GM10266 (cell line): Measurements from ENCODE around the gene DDRGK1.

ENCODE experiments used
- DNase-seq: peaks from one replicate; pipeline ENCODE4 v3.0.0; 2012; ENCODE audit errors: extremely low spot score
- TF ChIP-seq, protein P1 (sequence below): IDR thresholded peaks from 2 replicates; pipeline ENCODE4 v1.5.1; 2012; ENCODE audit warnings: mild to moderate bottlenecking, low read depth; ENCODE audit not compliant: control insufficient read depth, insufficient read depth; ENCODE audit errors: missing control alignments

DDRGK1 gene

DNA sequence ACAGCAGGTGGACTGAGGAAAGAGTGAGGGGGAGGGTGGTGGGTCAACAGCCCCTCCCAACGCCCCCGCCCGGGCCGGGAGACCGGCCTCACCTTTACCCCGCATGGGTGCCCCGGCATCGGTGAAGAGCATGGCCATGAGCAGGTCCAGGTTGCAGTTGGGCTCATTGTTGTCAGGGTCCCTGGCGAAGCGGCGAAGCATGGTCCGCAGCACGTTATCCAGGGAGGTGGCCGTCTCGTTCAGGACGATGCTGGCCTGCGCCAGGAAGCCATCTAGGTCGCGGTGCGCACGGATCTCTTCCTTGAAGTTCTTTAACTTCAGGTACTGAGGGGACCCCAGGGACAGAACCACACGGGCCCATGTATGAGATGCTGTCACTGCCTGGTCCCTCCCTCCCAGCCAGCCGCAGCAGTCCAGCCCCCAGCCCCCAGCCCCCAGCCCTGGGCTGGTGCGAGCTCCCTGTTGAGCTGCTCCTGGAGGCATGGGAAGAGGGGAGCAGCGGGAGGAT, 29.6 kb upstream of the DDRGK1 start:
- TF ChIP-seq, protein P1, sequence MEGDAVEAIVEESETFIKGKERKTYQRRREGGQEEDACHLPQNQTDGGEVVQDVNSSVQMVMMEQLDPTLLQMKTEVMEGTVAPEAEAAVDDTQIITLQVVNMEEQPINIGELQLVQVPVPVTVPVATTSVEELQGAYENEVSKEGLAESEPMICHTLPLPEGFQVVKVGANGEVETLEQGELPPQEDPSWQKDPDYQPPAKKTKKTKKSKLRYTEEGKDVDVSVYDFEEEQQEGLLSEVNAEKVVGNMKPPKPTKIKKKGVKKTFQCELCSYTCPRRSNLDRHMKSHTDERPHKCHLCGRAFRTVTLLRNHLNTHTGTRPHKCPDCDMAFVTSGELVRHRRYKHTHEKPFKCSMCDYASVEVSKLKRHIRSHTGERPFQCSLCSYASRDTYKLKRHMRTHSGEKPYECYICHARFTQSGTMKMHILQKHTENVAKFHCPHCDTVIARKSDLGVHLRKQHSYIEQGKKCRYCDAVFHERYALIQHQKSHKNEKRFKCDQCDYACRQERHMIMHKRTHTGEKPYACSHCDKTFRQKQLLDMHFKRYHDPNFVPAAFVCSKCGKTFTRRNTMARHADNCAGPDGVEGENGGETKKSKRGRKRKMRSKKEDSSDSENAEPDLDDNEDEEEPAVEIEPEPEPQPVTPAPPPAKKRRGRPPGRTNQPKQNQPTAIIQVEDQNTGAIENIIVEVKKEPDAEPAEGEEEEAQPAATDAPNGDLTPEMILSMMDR: no peak
- no peak for DNase-seq

DNA sequence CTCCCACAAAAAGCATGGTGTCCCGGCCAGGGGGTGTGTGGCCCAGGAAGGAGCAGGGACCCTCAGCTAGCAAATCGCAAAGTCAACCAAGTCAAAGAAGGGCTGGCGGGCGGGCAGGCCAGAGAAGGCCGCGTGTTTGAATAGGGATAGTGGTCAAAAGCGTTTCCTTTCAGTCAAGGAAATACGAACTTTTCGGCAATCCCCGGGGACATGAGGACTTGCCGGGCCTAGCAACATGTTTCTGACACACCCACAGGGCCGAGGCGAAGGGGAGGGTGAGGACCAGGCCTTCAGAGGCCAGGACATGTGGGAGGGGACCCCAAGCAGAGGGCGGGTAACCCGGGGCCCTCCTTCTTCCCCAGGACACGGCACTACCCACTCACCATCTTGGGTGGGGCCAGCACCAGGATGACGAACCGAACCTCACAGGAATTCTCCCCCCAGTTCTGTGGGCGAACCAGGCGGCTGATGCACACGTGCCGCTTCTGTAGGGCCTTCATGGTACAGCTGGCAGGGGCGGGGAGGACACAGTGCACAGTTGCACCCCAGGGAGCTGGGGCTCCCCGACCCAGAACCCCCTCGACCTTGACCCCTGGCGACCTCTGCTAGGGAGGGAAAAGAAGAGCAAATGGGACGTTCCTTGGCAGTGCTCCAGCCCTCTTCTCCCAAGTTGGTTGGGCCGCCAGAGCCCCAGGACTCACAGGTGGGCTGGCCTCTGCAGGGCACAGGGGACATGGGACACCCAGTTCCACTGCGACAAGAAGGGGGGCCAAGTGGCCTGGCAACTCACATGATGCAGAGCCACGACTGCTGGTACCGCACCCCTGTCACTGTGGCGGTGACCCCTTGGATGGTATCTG, 28.9 kb upstream of the DDRGK1 start:
- TF ChIP-seq, protein P1: no peak
- DNase-seq: no peak

DNA sequence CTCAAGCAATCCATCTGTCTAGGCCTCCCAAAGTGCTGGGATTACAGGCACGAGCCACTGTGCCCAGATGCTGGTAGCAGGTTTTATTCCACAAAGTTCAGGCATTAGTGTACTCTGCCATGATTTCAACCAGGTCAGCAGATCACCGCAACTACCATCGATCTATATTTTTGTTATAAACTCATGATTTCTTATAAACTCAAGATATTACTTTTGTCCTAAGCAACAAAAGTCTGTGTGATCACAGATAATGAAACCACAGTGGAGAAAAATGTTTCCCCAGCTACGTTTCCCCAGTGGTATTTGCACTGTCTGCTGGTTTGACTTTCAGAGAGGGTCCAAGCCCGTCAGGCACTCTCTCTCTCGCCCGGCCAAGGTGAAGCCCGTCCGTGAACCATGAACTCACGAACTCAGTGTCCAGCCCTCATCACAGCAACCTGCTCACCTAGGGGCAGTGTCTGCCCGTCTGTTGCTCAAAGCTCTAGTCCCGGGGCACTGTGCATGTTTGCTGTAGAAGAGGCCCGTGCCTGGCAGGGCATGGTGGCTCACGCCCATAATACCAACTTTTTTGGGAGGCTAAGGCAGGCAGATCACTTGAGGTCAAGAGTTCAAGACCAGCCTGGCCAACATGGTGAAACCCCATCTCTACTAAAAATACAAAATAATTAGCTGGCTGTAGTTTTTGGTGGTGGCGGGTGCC, 27.6 kb upstream of the DDRGK1 start:
- no peak for DNase-seq
- TF ChIP-seq, protein P1: no peak

DNA sequence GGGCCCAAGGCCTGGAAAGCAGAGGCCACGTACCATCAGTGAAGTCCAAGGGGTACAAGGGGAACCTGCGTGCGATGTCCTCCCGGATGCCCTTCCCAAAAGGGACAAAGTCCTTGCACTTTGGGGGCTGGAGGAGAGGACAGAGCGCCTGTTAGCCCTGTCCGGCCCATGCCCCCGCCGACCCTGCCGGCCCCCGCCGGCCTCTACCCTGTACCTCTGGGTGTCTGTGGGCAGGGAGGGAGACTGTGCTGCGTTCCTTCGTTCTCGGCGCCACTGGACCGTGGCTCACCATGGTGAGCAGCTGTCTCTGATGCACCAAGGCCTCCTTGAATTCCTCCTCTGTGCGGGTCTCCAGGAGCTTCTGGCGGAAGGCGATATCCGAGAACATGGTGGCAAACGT, 26.6 kb upstream of the DDRGK1 start:
- TF ChIP-seq, protein P1: no peak
- DNase-seq: no peak

DNA sequence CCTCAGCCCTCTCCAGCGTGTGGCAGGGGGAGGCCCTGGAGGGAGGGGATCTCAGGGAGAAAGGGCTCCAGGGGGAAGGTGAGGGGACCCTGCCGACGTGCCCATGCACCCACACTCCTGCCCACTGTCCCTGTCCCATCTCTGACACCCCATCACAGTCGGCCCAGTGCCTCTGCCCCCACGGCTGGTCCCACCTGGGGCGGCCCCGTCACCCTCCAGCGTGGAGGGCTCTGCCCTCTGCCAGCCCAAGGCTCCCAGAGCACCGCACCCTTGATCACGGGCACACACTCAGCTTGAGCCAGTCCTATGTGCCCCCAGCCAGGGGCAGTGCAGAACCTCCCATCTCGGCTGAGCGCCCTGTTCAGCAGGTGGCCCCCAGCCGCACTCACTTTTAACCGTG, 25.3 kb upstream of the DDRGK1 start:
- TF ChIP-seq, protein P1: no peak
- no peak for DNase-seq

DNA sequence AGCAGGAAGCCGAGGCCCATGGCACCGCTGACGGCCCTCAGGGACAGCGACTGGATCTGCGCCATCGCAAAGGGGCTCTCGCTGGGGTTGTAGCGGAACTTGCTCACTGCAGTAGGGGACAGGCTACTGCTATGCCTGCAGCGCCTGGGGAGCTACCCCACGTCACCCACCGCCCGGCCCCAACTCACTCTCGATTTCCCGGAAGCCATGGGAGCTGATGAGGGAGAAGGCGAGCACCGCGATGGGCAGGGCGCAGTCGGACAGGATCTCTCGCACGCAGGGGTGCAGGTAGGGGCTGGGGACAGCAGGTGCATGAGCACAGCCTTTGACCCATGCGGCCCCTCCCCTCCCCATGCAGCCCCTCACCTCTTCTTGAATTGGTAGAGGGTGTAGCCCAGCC, 24.7 kb upstream of the DDRGK1 start:
- DNase-seq: no peak
- TF ChIP-seq, protein P1: no peak

DNA sequence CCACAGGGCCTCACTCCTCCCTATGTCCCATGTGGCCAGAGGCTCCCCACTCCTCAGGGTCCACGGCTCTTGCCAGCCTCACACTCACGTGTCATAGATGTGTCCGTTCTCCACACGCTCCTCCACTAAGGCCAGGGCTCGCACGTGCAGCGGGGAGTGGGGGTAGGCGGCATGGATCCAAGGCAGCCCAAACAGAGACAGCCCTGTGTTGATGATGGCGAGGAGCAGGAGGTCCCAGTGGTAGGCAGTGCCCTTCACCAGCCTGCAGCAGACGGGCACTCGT, 24.2 kb upstream of the DDRGK1 start:
- DNase-seq: no peak
- TF ChIP-seq, protein P1: no peak
